Progenitor cell of endocrine pancreas (in vitro differentiated cells): ENCODE measurements around the gene PUSL1. TPM values are rescaled to one million over a fixed set of nuclear protein-coding genes. Genes with fewer than 3 reads are reported as not detected.

Source experiments
- DNase-seq: peaks from one replicate; pipeline ENCODE4 v3.0.0; 2021; ENCODE audit warnings: low spot score; ENCODE audit not compliant: unreplicated experiment
- H3K27ac Mint-ChIP-seq: 2 replicates; pipeline ENCODE4 v1.8.0; 2021; ENCODE audit warnings: mild to moderate bottlenecking, moderate library complexity, mixed read lengths
- H3K27me3 Mint-ChIP-seq: 2 replicates; pipeline ENCODE4 v1.8.0; 2021; ENCODE audit warnings: mixed read lengths
- H3K36me3 Mint-ChIP-seq: 2 replicates; pipeline ENCODE4 v1.8.0; 2022; ENCODE audit warnings: mixed read lengths; ENCODE audit not compliant: insufficient read depth
- H3K4me1 Mint-ChIP-seq: 2 replicates; pipeline ENCODE4 v1.8.0; 2021; ENCODE audit warnings: low read depth, mixed read lengths
- H3K4me3 Mint-ChIP-seq: 2 replicates; pipeline ENCODE4 v1.8.0; 2021; ENCODE audit warnings: low read depth, mild to moderate bottlenecking, moderate library complexity, mixed read lengths
- H3K9me3 Mint-ChIP-seq: 2 replicates; pipeline ENCODE4 v1.8.0; 2021; ENCODE audit warnings: low read depth, mixed read lengths
- CTCF ChIP-seq: fragments of 200-600 bp; sonication (generic); IDR thresholded peaks from one replicate; pipeline ENCODE4 v1.5.0; 2021; ENCODE audit warnings: antibody characterized with exemption, mild to moderate bottlenecking; ENCODE audit not compliant: unreplicated experiment
- total RNA-seq: library from RNA; stranded (reverse); gene quantifications from 2 replicates; pipeline ENCODE4 v1.2.1, GENCODE V29; 2021

PUSL1 gene
- total RNA-seq, 1 donor from 2014 or later, result 13.8 TPM

GRCh38 chr1:1310476-1311053 is 2.2 kb downstream of the PUSL1 start:
- no peaks in the 10 kb centered on the region for H3K9me3 Mint-ChIP-seq
- H3K36me3 Mint-ChIP-seq, result peaks cover 2% of the 10 kb centered on the region
- H3K4me1 Mint-ChIP-seq, result peaks cover 14% of the 10 kb centered on the region
- TF ChIP-seq CTCF, result no peak
- DNase-seq, result no peak
- no peak overlapping the region for H3K4me3 Mint-ChIP-seq
- no peak overlapping the region for H3K27ac Mint-ChIP-seq
- no peaks in the 10 kb centered on the region for H3K27me3 Mint-ChIP-seq

GRCh38 chr1:1311107-1312104 is 3.0 kb downstream of the PUSL1 start:
- Mint-ChIP-seq H3K36me3 (peaks cover 2% of the 10 kb centered on the region), H3K4me3 (no peak overlapping the region), H3K27ac (no peak overlapping the region), H3K4me1 (peaks cover 9% of the 10 kb centered on the region), H3K27me3 (no peaks in the 10 kb centered on the region), H3K9me3 (no peaks in the 10 kb centered on the region)
- TF ChIP-seq CTCF, result no peak
- DNase-seq, result no peak

- H3K36me3 Mint-ChIP-seq, result peaks cover 2% of the 10 kb centered on the region
- H3K27ac Mint-ChIP-seq, result no peak overlapping the region
- no peak overlapping the region for H3K4me3 Mint-ChIP-seq
- no peak for DNase-seq
- H3K9me3 Mint-ChIP-seq, result no peaks in the 10 kb centered on the region
- TF ChIP-seq CTCF, result no peak
- peaks cover 1% of the 10 kb centered on the region for H3K4me1 Mint-ChIP-seq
- H3K27me3 Mint-ChIP-seq, result no peaks in the 10 kb centered on the region
Measured at GRCh38 chr1:1312450-1313314, 4.3 kb downstream of the PUSL1 start.

- Mint-ChIP-seq H3K9me3 (no peaks in the 10 kb centered on the region), H3K4me1 (peaks cover 1% of the 10 kb centered on the region), H3K4me3 (no peak overlapping the region), H3K27ac (peak overlapping the region; percentile 62), H3K36me3 (peaks cover 2% of the 10 kb centered on the region), H3K27me3 (no peaks in the 10 kb centered on the region)
- no peak for TF ChIP-seq CTCF
- DNase-seq, result no peak
Measured at GRCh38 chr1:1313500-1314236, 5.3 kb downstream of the PUSL1 start.
